Measurements from ENCODE around the gene GPX8.
A peak's percentile ranks its signal among the peaks of the same experiment; 100 is the strongest.

The GPX8 gene

DNA sequence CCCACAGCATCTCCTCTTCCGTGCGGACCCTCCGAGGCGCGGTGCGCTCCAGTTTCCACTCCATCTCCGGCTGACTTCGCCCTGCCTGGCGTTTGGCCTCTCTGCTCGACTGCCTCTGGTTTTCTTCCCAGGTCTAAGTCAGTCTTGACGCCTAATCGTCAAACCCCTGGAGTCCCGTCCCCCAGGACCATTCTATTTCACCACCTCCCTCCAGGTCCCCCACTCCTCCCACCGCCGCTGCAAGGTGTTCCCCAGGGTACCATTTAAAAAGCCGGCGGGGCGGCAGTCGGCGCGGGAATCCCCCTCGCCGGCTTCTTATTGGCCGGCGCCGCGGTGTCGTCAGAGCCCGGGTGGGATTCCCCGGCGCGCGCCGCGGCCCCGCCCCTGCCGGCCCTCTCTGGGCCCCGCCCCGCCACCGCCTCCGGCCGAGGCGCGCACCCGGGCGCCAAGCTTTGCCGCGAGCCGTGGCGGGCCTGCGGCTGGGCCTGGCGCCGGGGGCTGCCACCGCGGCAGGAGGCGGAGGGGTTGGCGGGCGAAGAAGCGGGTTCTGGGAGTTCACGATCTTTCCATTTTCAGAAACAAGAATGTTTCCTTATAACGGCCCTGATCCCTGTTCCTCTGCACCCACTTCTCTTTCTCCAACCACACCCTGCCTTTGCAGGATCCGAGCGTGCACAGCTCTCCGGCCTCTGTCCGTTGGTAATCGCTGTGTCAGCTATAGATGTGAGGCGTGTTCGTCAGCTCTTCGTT is 13.1 kb downstream of the GPX8 start, which contains the start of gene CDC20B:
Gene CDC20B (minus strand): TSS at position 241 of the 750 bp plus-strand sequence. CDS start 177 bp downstream, at position 64.
- Histone ChIP-seq H3K27me3 (ENCODE audit: control insufficient read depth in 1 of 2, insufficient read depth in 2 of 2, low read length in 2 of 2) (peaks cover 43 to 59% of the 10 kb centered on the region in 2 donors), H3K4me1 (ENCODE audit: control insufficient read depth, insufficient read depth, low read length) (peaks cover 14% of the 10 kb centered on the region), H3K9me3 (ENCODE audit: control insufficient read depth in 2 of 2, low read length in 2 of 2) (no peaks in the 10 kb centered on the region), H3K36me3 (ENCODE audit: control insufficient read depth in 2 of 2, insufficient read depth in 2 of 2, low read length in 2 of 2) (no peaks in the 10 kb centered on the region), H3K27ac (ENCODE audit: low read length) (no peak within 1 kb of the TSS), H3K4me3 (ENCODE audit: low read length in 2 of 2) (peak within 1 kb of the TSS; percentile 68 to 73), H3K9ac (ENCODE audit: low read length in 2 of 2) (no peak within 1 kb of the TSS)

DNA sequence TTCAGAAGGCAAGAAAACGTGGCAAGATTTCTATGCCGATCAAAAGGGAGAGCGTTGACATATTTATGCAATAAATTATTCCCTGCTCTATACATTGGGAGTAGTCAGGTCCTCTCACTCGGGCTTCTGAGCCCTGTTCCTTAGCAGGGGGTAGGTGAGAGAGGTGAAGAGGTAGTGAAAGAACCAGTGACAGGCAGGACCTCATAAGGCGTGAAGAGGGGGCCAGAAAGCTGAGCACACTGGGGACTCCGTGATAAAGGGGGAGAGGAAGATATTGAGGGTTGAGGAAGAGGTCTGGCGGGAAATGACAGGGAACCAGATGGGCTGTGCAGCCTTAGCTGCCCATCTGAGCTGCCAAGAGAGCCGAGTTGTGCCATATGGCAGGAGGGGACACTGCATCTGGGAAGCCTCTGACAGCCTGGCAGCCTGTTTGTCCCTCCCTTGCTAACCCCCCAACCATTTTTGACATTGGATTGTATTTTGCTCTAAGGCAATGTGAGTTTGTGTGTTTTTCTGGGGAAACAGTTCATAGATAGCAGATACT is 13.8 kb downstream of the GPX8 start:
- Histone ChIP-seq H3K9me3 (ENCODE audit: control insufficient read depth in 2 of 2, low read length in 2 of 2) (no peaks in the 10 kb centered on the region), H3K4me3 (ENCODE audit: low read length in 2 of 2) (peak overlapping the region; percentile 44 to 68), H3K4me1 (ENCODE audit: control insufficient read depth, insufficient read depth, low read length) (peaks cover 14% of the 10 kb centered on the region), H3K27me3 (ENCODE audit: control insufficient read depth in 1 of 2, insufficient read depth in 2 of 2, low read length in 2 of 2) (peaks cover 45 to 59% of the 10 kb centered on the region in 2 donors), H3K36me3 (ENCODE audit: control insufficient read depth in 2 of 2, insufficient read depth in 2 of 2, low read length in 2 of 2) (no peaks in the 10 kb centered on the region), H3K27ac (ENCODE audit: low read length) (no peak overlapping the region), H3K9ac (ENCODE audit: low read length in 2 of 2) (no peak overlapping the region)

DNA sequence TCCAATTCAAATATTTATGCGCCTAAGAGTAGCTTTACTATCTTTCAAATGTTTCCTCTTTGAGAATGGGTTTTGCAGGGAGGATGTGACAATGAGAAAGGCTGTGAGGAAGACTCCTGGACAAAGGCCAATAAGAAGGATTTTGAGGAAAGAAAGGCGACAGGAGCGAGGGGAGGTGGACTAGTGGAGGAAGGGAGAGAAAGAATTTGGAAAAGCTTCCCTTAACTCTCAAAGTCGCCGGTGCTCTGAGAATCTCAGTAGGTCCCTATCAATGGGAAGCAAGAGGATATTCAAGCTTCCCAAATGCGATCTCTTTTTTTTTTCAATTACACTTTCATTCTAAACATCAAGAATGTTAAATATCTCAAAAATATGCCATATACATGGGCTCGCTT is 15.8 kb downstream of the GPX8 start:
- Histone ChIP-seq H3K27ac (ENCODE audit: low read length) (no peak overlapping the region), H3K36me3 (ENCODE audit: control insufficient read depth in 2 of 2, insufficient read depth in 2 of 2, low read length in 2 of 2) (no peaks in the 10 kb centered on the region), H3K4me1 (ENCODE audit: control insufficient read depth, insufficient read depth, low read length) (peaks cover 14% of the 10 kb centered on the region), H3K9ac (ENCODE audit: low read length in 2 of 2) (no peak overlapping the region), H3K27me3 (ENCODE audit: control insufficient read depth in 1 of 2, insufficient read depth in 2 of 2, low read length in 2 of 2) (peaks cover 45 to 52% of the 10 kb centered on the region in 2 donors), H3K9me3 (ENCODE audit: control insufficient read depth in 2 of 2, low read length in 2 of 2) (no peaks in the 10 kb centered on the region), H3K4me3 (ENCODE audit: low read length in 2 of 2) (no peak overlapping the region)

- H3K9me3 ChIP-seq (ENCODE audit: control insufficient read depth in 2 of 2, low read length in 2 of 2), result no peaks in the 10 kb centered on the region
- H3K27ac ChIP-seq (ENCODE audit: low read length), result no peak overlapping the region
- peaks cover 45 to 52% of the 10 kb centered on the region in 2 donors for H3K27me3 ChIP-seq (ENCODE audit: control insufficient read depth in 1 of 2, insufficient read depth in 2 of 2, low read length in 2 of 2)
- peak overlapping the region in 1 of 2 donors; percentile 30 for H3K4me3 ChIP-seq (ENCODE audit: low read length in 2 of 2)
- peaks cover 14% of the 10 kb centered on the region for H3K4me1 ChIP-seq (ENCODE audit: control insufficient read depth, insufficient read depth, low read length)
- no peaks in the 10 kb centered on the region for H3K36me3 ChIP-seq (ENCODE audit: control insufficient read depth in 2 of 2, insufficient read depth in 2 of 2, low read length in 2 of 2)
- no peak overlapping the region for H3K9ac ChIP-seq (ENCODE audit: low read length in 2 of 2)
Observed at GRCh38 chr5:55176176-55176818, 16.3 kb downstream of the GPX8 start.

- H3K9me3 ChIP-seq (ENCODE audit: control insufficient read depth in 2 of 2, low read length in 2 of 2), result no peaks in the 10 kb centered on the region
- no peak overlapping the region for H3K27ac ChIP-seq (ENCODE audit: low read length)
- no peaks in the 10 kb centered on the region for H3K36me3 ChIP-seq (ENCODE audit: control insufficient read depth in 2 of 2, insufficient read depth in 2 of 2, low read length in 2 of 2)
- H3K4me3 ChIP-seq (ENCODE audit: low read length in 2 of 2), result no peak overlapping the region
- H3K9ac ChIP-seq (ENCODE audit: low read length in 2 of 2), result no peak overlapping the region
- H3K4me1 ChIP-seq (ENCODE audit: control insufficient read depth, insufficient read depth, low read length), result peaks cover 14% of the 10 kb centered on the region
- peaks cover 42 to 52% of the 10 kb centered on the region in 2 donors for H3K27me3 ChIP-seq (ENCODE audit: control insufficient read depth in 1 of 2, insufficient read depth in 2 of 2, low read length in 2 of 2)
Observed at GRCh38 chr5:55177078-55177477, 17.1 kb downstream of the GPX8 start.

GRCh38 chr5:55180016-55180415 is 20.0 kb downstream of the GPX8 start:
- H3K9me3 ChIP-seq (ENCODE audit: control insufficient read depth in 2 of 2, low read length in 2 of 2), result no peaks in the 10 kb centered on the region
- H3K27me3 ChIP-seq (ENCODE audit: control insufficient read depth in 1 of 2, insufficient read depth in 2 of 2, low read length in 2 of 2), result peaks cover 27% of the 10 kb centered on the region in 2 donors
- no peak overlapping the region for H3K9ac ChIP-seq (ENCODE audit: low read length in 2 of 2)

DNA sequence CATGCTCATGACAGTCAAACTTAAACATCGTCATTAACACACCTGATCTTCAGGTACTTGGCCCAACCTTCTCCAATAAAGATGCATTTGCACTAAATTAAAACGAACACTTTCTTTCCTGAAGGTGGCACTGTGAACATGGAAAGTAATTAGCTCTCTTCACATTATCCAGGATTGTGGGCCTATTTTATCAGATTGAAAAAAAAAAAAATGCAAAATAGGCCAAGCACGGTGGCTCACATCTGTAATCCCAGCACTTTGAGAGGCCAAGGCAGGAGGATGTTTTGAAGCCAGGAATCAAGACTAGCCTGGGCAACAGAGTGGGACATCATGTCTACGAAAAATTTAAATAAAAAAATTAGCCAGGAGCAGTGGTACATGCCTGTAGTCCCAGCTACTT is 27.4 kb downstream of the GPX8 start:
- Histone ChIP-seq H3K9me3 (ENCODE audit: control insufficient read depth in 2 of 2, low read length in 2 of 2) (no peaks in the 10 kb centered on the region), H3K4me3 (ENCODE audit: low read length in 2 of 2) (no peak overlapping the region), H3K4me1 (ENCODE audit: control insufficient read depth, insufficient read depth, low read length) (no peaks in the 10 kb centered on the region), H3K9ac (ENCODE audit: low read length in 2 of 2) (no peak overlapping the region), H3K27me3 (ENCODE audit: control insufficient read depth in 1 of 2, insufficient read depth in 2 of 2, low read length in 2 of 2) (peaks cover 0 to 16% of the 10 kb centered on the region in 2 donors), H3K36me3 (ENCODE audit: control insufficient read depth in 2 of 2, insufficient read depth in 2 of 2, low read length in 2 of 2) (no peaks in the 10 kb centered on the region), H3K27ac (ENCODE audit: low read length) (no peak overlapping the region)

More at GRCh38 chr5:55180016-55180415, 20.0 kb downstream of the GPX8 start:
- Histone ChIP-seq H3K36me3 (ENCODE audit: control insufficient read depth in 2 of 2, insufficient read depth in 2 of 2, low read length in 2 of 2) (no peaks in the 10 kb centered on the region), H3K27ac (ENCODE audit: low read length) (no peak overlapping the region), H3K4me1 (ENCODE audit: control insufficient read depth, insufficient read depth, low read length) (peaks cover 3% of the 10 kb centered on the region), H3K4me3 (ENCODE audit: low read length in 2 of 2) (no peak overlapping the region)

- Histone ChIP-seq H3K27me3 (ENCODE audit: control insufficient read depth in 1 of 2, insufficient read depth in 2 of 2, low read length in 2 of 2) (peaks cover 0 to 16% of the 10 kb centered on the region in 2 donors), H3K9me3 (ENCODE audit: control insufficient read depth in 2 of 2, low read length in 2 of 2) (no peaks in the 10 kb centered on the region), H3K27ac (ENCODE audit: low read length) (no peak overlapping the region), H3K9ac (ENCODE audit: low read length in 2 of 2) (no peak overlapping the region), H3K36me3 (ENCODE audit: control insufficient read depth in 2 of 2, insufficient read depth in 2 of 2, low read length in 2 of 2) (no peaks in the 10 kb centered on the region), H3K4me1 (ENCODE audit: control insufficient read depth, insufficient read depth, low read length) (no peaks in the 10 kb centered on the region), H3K4me3 (ENCODE audit: low read length in 2 of 2) (no peak overlapping the region)
Observed at GRCh38 chr5:55188656-55189540, 28.9 kb downstream of the GPX8 start.

- Histone ChIP-seq H3K27ac (ENCODE audit: low read length) (no peak overlapping the region), H3K9ac (ENCODE audit: low read length in 2 of 2) (no peak overlapping the region), H3K36me3 (ENCODE audit: control insufficient read depth in 2 of 2, insufficient read depth in 2 of 2, low read length in 2 of 2) (no peaks in the 10 kb centered on the region), H3K9me3 (ENCODE audit: control insufficient read depth in 2 of 2, low read length in 2 of 2) (no peaks in the 10 kb centered on the region), H3K4me3 (ENCODE audit: low read length in 2 of 2) (no peak overlapping the region), H3K27me3 (ENCODE audit: control insufficient read depth in 1 of 2, insufficient read depth in 2 of 2, low read length in 2 of 2) (peaks cover 0 to 11% of the 10 kb centered on the region in 2 donors), H3K4me1 (ENCODE audit: control insufficient read depth, insufficient read depth, low read length) (no peaks in the 10 kb centered on the region)
Observed at GRCh38 chr5:55191165-55191564, 31.2 kb downstream of the GPX8 start.

GRCh38 chr5:55205001-55205400 is 45.0 kb downstream of the GPX8 start:
- Histone ChIP-seq H3K4me3 (ENCODE audit: low read length in 2 of 2) (no peak overlapping the region), H3K9me3 (ENCODE audit: control insufficient read depth in 2 of 2, low read length in 2 of 2) (no peaks in the 10 kb centered on the region), H3K36me3 (ENCODE audit: control insufficient read depth in 2 of 2, insufficient read depth in 2 of 2, low read length in 2 of 2) (no peaks in the 10 kb centered on the region), H3K27ac (ENCODE audit: low read length) (no peak overlapping the region), H3K27me3 (ENCODE audit: control insufficient read depth in 1 of 2, insufficient read depth in 2 of 2, low read length in 2 of 2) (peaks cover 0 to under 1% of the 10 kb centered on the region in 2 donors), H3K9ac (ENCODE audit: low read length in 2 of 2) (no peak overlapping the region), H3K4me1 (ENCODE audit: control insufficient read depth, insufficient read depth, low read length) (no peaks in the 10 kb centered on the region)
